B cell (primary cell): ENCODE data around the gene FASTK.

Experiments
- EZH2 ChIP-seq: IDR thresholded peaks from 2 replicates; pipeline ENCODE4 v1.6.1; 2012; ENCODE audit warnings: borderline replicate concordance, low read depth, mild to moderate bottlenecking, moderate library complexity, low read length; ENCODE audit not compliant: insufficient read depth, poor library complexity, severe bottlenecking
- TF ChIP-seq, protein P1 (sequence below): fragments of 200-600 bp; IDR thresholded peaks from one replicate; pipeline ENCODE4 v1.8.0; 2022; ENCODE audit warnings: antibody characterized with exemption, mild to moderate bottlenecking

GRCh38 chr7:151119902-151120301 lies 39.3 kb upstream of the FASTK start:
- TF ChIP-seq, protein P1, sequence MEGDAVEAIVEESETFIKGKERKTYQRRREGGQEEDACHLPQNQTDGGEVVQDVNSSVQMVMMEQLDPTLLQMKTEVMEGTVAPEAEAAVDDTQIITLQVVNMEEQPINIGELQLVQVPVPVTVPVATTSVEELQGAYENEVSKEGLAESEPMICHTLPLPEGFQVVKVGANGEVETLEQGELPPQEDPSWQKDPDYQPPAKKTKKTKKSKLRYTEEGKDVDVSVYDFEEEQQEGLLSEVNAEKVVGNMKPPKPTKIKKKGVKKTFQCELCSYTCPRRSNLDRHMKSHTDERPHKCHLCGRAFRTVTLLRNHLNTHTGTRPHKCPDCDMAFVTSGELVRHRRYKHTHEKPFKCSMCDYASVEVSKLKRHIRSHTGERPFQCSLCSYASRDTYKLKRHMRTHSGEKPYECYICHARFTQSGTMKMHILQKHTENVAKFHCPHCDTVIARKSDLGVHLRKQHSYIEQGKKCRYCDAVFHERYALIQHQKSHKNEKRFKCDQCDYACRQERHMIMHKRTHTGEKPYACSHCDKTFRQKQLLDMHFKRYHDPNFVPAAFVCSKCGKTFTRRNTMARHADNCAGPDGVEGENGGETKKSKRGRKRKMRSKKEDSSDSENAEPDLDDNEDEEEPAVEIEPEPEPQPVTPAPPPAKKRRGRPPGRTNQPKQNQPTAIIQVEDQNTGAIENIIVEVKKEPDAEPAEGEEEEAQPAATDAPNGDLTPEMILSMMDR = no peak
- no peak for TF ChIP-seq EZH2
